ENCODE measurements around the gene SYNCRIP.
A peak's percentile ranks its signal among the peaks of the same experiment; 100 is the strongest.

- TF ChIP-seq CTCF (conservative IDR thresholded peaks at IDR 0.05): no peak
- TF ChIP-seq ZFX (IDR thresholded peaks at IDR 0.05): 0 out of 2 replicates have a peak, but pooled peaks have one; percentile 39
These were observed 551 bp downstream of the SYNCRIP start for GRCh38 chr6:85641897-85642773.

Measured in C4-2B (cell line).